Thyroid gland (tissue), 4 donors: ENCODE data around the gene CEBPG. TPM values are rescaled to one million over a fixed set of nuclear protein-coding genes. Genes with fewer than 3 reads are reported as not detected.

Experiments
- DNase-seq, 2 donors: peaks; one replicate each; pipeline ENCODE4 v3.0.0-alpha.2; 2019
- H3K27ac ChIP-seq, 3 donors: fragments of 200-600 bp; sonication (generic); 1 replicate in 2 of 3; 2 replicates in 1 of 3; pipeline ENCODE4 v1.5.1; 2016 to 2019; ENCODE audit warnings: mild to moderate bottlenecking in 1 of 3, moderate library complexity in 1 of 3
- H3K27me3 ChIP-seq: fragments of 200-600 bp; sonication (generic); one replicate; pipeline ENCODE4 v1.5.1; 2019
- H3K36me3 ChIP-seq, 2 donors: fragments of 200-600 bp; sonication (generic); one replicate each; pipeline ENCODE4 v1.5.1; 2016 to 2019
- H3K4me1 ChIP-seq, 2 donors: fragments of 200-600 bp; sonication (generic); one replicate each; pipeline ENCODE4 v1.5.1; 2017 to 2019
- H3K4me3 ChIP-seq, 3 donors: fragments of 200-600 bp; sonication (generic); replicated peaks in 1 of 3; 1 replicate in 2 of 3; 2 replicates in 1 of 3; pipeline ENCODE4 v1.5.1; 2016; ENCODE audit warnings: mild to moderate bottlenecking in 1 of 3
- H3K9me3 ChIP-seq: fragments of 200-600 bp; sonication (generic); one replicate; pipeline ENCODE4 v1.5.1; 2017
- CTCF ChIP-seq, 6 experiments: fragments of 200-600 bp in 3 of 6; fragments of 450-650 bp in 3 of 6; sonication (generic) in 3 of 6; IDR thresholded peaks; one replicate each; pipeline ENCODE4 v1.5.1; 2016 to 2019; ENCODE audit warnings: antibody characterized with exemption in 6 of 6, mild to moderate bottlenecking in 2 of 6, inconsistent platforms in 1 of 6, moderate library complexity in 1 of 6
- POLR2A ChIP-seq, 2 donors: fragments of 450-650 bp; IDR thresholded peaks; one replicate each; pipeline ENCODE4 v1.6.1; 2017; ENCODE audit warnings: antibody characterized with exemption in 2 of 2, mild to moderate bottlenecking in 2 of 2, moderate library complexity in 1 of 2
- WGBS, 2 donors: methylation state at CpG; one replicate each; pipeline ENCODE4 v1.1.5; 2017; 5-methylcytosine and 5-hydroxymethylcytosine counted together
- intact Hi-C: fragments of 100-400 bp; cut with DNase I; formaldehyde crosslinking; loops from one replicate; pipeline ENCODE4 v1.15.1; 2023
- total RNA-seq, 4 donors: library from RNA; depleted of rRNA; stranded (reverse); fragments of >200 nt; gene quantifications; one replicate each; pipeline ENCODE4 v1.2.3, GENCODE V29; 2016

The CEBPG gene
- total RNA-seq, 4 donors from 2014 or later = 19.8 to 33.8 (median 26.7) TPM

- DNase-seq = no peak
- Histone ChIP-seq H3K27me3 (no peaks in the 10 kb centered on the region), H3K27ac (peak overlapping the region in 2 of 3 donors; percentile 0 to 6), H3K4me1 (peaks cover 29 to 51% of the 10 kb centered on the region in 2 donors), H3K9me3 (no peaks in the 10 kb centered on the region), H3K36me3 (peaks cover 0 to 3% of the 10 kb centered on the region in 2 donors), H3K4me3 (no peak overlapping the region)
- intact Hi-C loops = no loop called here
- 68 to 71% methylated on average over 12 of the region's 12 CpGs for WGBS, 2 donors
- TF ChIP-seq CTCF (IDR thresholded peaks at IDR 0.05) (no peak), POLR2A (IDR thresholded peaks at IDR 0.05) (no peak)
Measured at GRCh38 chr19:33377586-33378475, 4.3 kb downstream of the CEBPG start.

GRCh38 chr19:33379151-33379829 lies 5.8 kb downstream of the CEBPG start:
- no peak for TF ChIP-seq POLR2A (IDR thresholded peaks at IDR 0.05)
- no peak for TF ChIP-seq CTCF (IDR thresholded peaks at IDR 0.05)

GRCh38 chr19:33381101-33381500 lies 7.6 kb downstream of the CEBPG start:
- intact Hi-C loops = no loop called here
- no peak overlapping the region for H3K4me3 ChIP-seq
- no peak overlapping the region for H3K27ac ChIP-seq
- H3K27me3 ChIP-seq = no peaks in the 10 kb centered on the region
- TF ChIP-seq CTCF (IDR thresholded peaks at IDR 0.05) (no peak), POLR2A (IDR thresholded peaks at IDR 0.05) (no peak)
- no peaks in the 10 kb centered on the region for H3K9me3 ChIP-seq
- WGBS, 2 donors = 85 to 94% methylated on average over 4 of the region's 4 CpGs
- peaks cover 24 to 42% of the 10 kb centered on the region in 2 donors for H3K4me1 ChIP-seq
- peaks cover 0 to 3% of the 10 kb centered on the region in 2 donors for H3K36me3 ChIP-seq
- no peak for DNase-seq

More at GRCh38 chr19:33379151-33379829, 5.8 kb downstream of the CEBPG start:
- H3K9me3 ChIP-seq = no peaks in the 10 kb centered on the region
- intact Hi-C loops = no loop called here
- WGBS, 2 donors = 90 to 92% methylated on average over 16 of the region's 16 CpGs
- no peak overlapping the region for H3K4me3 ChIP-seq
- H3K36me3 ChIP-seq = peaks cover 0 to 3% of the 10 kb centered on the region in 2 donors
- H3K4me1 ChIP-seq = peaks cover 29 to 47% of the 10 kb centered on the region in 2 donors
- H3K27ac ChIP-seq = no peak overlapping the region
- H3K27me3 ChIP-seq = no peaks in the 10 kb centered on the region
- no peak for DNase-seq

DNA sequence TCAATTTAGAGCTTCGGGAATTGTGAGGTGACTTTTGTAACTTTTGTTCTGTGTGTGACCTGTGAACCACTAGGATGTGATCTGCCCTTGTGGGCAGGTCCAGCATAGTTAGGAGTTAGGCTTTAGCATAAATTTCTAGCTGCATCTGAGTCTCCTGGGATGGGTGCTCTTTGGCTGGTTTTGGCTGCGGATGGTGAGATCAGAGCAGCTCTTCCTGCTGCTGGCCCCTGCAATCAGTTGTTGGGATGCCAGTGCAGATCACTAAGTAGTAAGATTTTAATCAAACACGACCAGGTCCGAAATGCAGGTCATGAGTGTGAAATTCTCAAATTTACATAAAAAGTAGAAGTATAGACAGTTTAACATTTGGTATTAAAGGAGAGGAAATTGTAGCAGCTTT lies 8.5 kb downstream of the CEBPG start:
- 93 to 96% methylated on average over 4 of the region's 4 CpGs for WGBS, 2 donors
- TF ChIP-seq CTCF (IDR thresholded peaks at IDR 0.05) (no peak), POLR2A (IDR thresholded peaks at IDR 0.05) (no peak)
- Histone ChIP-seq H3K36me3 (peaks cover 0 to 3% of the 10 kb centered on the region in 2 donors), H3K27me3 (no peaks in the 10 kb centered on the region), H3K4me3 (no peak overlapping the region), H3K4me1 (peaks cover 23 to 40% of the 10 kb centered on the region in 2 donors), H3K9me3 (no peaks in the 10 kb centered on the region), H3K27ac (no peak overlapping the region)
- intact Hi-C loops = no loop called here
- DNase-seq = no peak

GRCh38 chr19:33382982-33383381 lies 9.5 kb downstream of the CEBPG start:
- TF ChIP-seq POLR2A (IDR thresholded peaks at IDR 0.05) (no peak), CTCF (IDR thresholded peaks at IDR 0.05) (no peak)
- 90 to 91% methylated on average over 4 of the region's 4 CpGs for WGBS, 2 donors
- H3K9me3 ChIP-seq = no peaks in the 10 kb centered on the region
- H3K36me3 ChIP-seq = peaks cover 0 to 3% of the 10 kb centered on the region in 2 donors
- no peak overlapping the region for H3K4me3 ChIP-seq
- no peaks in the 10 kb centered on the region for H3K27me3 ChIP-seq
- peaks cover 21 to 39% of the 10 kb centered on the region in 2 donors for H3K4me1 ChIP-seq
- intact Hi-C loops = no loop called here
- DNase-seq = no peak
- no peak overlapping the region for H3K27ac ChIP-seq
